HG02870 (cell line): Measurements from ENCODE around the gene GET3.
"Not testable (repeated sequence)": the region's sequence is repeated elsewhere in the genome, so short reads cannot be mapped to it uniquely, and the experiment has no call there.

Experiments
- ATAC-seq: cut with Tn5 transposase; IDR thresholded peaks from one replicate; pipeline ENCODE4 v1.9.1; 2021; ENCODE audit warnings: mild to moderate bottlenecking, moderate library complexity; ENCODE audit not compliant: unreplicated experiment

Gene GET3

DNA sequence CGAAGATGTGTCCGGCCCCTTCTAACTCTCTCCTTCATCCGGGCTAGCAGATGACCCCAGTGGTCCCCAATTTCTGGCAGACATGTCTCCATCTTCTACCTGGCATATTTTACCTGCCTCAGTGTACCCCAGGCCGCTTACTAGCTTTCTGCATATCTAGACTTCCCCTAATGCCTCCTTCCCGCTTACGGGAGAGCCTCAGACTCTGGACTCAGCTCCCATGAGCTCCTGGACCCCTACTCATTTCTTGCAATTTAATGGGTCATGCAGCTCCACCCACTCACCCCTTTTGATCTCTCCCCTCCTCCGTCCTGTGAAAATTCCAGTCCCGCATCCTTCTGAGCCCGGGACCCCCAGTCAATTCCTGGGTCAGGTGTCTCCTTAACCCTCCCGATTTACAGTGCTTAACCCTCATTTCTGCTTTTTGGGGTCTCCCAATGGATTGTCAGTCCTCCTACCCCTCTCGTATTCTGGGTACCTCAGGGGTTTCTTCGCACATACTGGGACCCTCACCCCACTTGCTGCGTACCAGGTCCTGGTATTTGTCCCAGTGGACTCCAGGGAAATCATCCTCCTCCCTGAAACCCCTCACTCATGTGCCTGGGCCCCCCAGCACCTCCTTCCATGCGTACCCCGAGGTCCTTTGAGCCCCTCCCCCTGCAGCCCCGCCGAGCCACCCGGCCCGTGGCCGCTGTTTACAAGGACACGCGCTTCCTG is 53.5 kb downstream of the GET3 start:
- ATAC-seq, result no peak

DNA sequence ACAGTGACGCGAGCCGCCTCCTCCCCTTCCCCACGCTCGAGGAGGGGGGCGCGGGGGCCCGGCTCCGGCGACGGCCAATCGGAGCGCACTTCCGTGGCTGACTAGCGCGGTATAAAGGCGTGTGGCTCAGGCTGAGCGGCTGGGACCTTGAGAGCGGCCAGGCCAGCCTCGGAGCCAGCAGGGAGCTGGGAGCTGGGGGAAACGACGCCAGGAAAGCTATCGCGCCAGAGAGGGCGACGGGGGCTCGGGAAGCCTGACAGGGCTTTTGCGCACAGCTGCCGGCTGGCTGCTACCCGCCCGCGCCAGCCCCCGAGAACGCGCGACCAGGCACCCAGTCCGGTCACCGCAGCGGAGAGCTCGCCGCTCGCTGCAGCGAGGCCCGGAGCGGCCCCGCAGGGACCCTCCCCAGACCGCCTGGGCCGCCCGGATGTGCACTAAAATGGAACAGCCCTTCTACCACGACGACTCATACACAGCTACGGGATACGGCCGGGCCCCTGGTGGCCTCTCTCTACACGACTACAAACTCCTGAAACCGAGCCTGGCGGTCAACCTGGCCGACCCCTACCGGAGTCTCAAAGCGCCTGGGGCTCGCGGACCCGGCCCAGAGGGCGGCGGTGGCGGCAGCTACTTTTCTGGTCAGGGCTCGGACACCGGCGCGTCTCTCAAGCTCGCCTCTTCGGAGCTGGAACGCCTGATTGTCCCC is 54.2 kb downstream of the GET3 start, which contains the start of gene JUNB:
Gene JUNB, plus strand, starts transcription at position 142 of the 706 bp plus-strand sequence. Its CDS starts 286 bp downstream, at position 428.
- peak; percentile 22 for ATAC-seq

DNA sequence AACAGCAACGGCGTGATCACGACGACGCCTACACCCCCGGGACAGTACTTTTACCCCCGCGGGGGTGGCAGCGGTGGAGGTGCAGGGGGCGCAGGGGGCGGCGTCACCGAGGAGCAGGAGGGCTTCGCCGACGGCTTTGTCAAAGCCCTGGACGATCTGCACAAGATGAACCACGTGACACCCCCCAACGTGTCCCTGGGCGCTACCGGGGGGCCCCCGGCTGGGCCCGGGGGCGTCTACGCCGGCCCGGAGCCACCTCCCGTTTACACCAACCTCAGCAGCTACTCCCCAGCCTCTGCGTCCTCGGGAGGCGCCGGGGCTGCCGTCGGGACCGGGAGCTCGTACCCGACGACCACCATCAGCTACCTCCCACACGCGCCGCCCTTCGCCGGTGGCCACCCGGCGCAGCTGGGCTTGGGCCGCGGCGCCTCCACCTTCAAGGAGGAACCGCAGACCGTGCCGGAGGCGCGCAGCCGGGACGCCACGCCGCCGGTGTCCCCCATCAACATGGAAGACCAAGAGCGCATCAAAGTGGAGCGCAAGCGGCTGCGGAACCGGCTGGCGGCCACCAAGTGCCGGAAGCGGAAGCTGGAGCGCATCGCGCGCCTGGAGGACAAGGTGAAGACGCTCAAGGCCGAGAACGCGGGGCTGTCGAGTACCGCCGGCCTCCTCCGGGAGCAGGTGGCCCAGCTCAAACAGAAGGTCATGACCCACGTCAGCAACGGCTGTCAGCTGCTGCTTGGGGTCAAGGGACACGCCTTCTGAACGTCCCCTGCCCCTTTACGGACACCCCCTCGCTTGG is 55.0 kb downstream of the GET3 start:
- ATAC-seq, result no peak

DNA sequence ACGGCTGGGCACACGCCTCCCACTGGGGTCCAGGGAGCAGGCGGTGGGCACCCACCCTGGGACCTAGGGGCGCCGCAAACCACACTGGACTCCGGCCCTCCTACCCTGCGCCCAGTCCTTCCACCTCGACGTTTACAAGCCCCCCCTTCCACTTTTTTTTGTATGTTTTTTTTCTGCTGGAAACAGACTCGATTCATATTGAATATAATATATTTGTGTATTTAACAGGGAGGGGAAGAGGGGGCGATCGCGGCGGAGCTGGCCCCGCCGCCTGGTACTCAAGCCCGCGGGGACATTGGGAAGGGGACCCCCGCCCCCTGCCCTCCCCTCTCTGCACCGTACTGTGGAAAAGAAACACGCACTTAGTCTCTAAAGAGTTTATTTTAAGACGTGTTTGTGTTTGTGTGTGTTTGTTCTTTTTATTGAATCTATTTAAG is 55.6 kb downstream of the GET3 start:
- ATAC-seq, result no peak

DNA sequence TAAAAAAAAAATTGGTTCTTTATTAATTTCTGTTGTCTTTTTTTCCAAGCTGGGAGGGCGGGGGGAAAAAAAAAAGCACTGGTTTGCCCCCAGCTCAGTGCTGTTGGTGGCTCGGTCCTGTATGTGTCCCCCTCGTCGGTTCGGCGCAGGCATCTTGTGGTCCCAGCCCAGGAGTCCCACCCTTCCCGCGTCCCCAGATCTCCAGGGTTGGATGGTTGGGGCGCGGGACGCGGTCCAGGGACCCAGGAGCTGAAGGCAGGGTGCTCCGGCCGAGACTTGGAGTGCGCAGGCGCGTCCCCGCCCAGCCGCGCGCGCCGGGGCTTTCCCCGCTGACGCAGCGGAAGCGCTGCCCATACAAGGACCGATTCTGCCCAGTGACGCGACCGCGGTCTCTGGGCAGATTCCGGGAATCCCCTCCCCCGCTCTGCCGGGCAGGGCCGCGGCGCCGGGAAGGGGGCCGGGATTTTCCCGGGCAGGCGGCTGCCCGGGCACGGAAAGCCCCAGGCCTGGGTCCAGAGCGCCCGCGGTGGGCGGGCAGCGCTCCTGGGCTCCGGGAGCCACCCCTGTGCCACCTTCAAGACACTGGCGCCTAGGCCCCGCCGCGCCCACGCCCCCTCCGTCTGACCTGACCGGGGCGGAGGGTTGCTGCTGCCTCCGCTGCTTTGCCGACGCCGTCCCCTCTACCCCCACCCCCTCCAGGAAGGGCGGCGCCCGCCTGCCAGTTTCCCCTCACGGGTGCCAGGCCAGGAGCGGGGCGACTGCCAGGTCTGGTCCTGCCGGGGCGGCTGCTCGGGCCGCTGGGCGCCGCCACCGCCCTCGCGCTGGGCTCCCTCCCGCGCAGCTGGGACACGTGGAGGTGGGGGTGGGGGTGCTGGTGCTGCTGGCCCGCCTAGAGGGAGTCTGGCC is 56.2 kb downstream of the GET3 start:
- peak; percentile 28 for ATAC-seq

DNA sequence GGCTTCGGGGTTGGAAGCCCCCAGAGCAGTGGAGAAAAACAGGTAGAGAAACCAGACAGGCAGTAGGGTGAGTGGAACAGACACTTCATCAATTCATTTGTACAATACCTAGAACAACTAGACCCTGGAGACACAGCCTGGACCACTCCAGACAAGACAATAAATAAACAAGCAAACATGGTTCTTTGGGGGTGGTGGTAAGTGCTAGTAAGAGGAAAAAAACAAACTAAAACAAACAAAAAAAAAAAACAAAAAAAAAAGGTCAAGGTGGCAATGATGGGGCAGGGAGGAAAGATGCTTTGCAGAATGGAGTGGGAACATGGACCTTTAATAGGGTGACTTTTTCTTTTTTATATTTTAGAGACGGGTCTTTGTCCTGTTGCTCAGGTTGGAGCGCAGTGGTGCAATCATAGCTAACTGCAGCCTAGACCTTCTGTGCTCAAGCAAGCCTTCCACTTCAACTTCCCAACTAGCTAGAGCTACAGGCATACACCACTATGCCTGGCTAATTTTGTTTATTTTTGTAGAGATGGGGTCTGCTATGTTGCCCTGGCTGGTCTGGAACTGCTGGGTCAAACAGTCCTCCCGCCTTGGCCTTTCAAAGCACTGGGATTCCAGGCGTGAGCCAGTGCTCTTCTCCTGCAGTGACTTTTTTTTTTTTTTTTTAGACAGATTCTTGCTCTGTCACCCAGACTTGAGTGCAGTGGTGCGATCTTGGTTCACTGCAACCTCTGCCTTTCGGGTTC is 57.1 kb downstream of the GET3 start:
- ATAC-seq, result no peak

DNA sequence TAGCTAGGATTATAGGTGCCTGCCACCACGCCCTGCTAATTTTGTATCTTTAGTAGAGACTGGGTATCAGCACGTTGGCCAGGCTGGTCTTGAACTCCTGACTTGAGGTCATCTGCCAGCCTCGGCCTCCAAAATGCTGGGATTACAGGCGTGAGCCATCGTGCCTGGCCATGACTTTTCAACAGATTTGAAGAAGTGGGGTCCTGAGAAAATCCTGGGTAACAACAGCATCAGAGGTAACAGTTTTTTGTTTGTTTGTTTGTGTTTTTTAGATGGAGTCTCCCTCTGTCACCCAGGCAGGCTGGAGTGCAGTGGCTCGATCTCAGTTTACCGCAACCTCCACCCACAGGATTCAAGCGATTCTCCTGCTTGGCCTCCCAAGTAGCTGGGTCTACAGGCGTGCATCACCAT is 57.7 kb downstream of the GET3 start:
- no peak for ATAC-seq

DNA sequence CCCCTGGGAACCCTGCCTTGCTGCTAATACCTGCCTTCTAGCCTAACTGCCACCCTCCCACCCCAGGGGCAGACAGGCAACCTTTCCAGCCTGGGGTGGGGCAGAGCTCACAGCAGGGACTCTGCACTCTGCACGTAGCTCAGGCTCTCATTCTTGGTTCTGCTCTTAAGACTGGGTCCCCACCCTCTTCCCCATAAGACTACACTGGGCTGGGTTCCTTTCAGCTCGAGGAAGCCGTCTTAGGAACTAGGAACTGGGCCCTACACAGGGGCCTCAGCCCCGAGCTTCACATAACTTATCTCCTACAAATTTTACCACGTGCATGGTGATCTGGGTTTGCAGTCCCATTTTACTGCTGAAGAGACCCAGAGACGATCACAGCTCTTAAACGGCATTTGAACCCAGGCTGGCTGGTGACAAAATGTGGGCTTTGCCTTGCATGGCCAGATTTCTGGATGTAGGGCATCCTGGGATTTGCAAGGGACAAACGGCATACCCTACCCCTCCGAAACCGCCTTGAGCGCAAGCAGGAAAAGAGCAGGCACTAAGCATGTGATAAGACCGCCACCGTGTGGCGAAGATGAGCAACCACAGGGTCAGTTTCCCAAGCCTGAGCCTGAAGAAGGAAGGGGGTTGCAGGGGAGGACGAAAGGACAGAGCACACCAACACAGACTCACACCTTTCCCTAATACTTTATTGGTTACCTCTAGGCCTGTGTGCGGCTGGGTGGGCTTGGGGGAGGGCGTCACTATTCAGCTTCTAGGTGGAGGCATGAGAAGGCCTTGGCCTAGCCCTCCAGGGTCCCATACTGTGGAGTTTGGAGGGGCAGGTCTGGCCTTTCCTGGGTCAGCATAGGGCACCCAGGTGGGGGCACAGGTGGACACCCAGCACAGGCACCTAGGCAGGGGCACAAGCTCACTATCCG is 59.1 kb downstream of the GET3 start:
- no peak for ATAC-seq

DNA sequence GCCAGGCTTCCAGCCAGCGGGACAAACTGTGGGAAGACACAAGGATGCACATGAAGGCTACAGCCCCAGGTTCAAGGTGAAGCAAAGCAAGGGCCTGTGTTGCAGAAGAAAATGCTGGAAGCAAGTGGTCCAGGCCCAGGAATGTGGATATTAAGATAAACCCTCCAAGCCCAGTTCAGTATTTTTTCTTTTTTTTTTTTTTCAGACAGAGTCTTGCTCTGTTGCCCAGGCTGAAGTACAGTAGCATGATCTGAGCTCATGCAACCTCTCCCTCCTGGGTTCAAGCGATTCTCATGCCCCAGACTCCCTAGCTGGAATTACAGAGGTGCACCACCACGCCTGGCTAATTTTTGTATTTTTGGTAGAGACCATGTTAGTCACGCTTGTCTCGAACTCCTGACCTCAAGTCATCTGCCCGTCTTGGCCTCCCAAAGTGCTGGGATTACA is 59.9 kb downstream of the GET3 start:
- no peak for ATAC-seq

DNA sequence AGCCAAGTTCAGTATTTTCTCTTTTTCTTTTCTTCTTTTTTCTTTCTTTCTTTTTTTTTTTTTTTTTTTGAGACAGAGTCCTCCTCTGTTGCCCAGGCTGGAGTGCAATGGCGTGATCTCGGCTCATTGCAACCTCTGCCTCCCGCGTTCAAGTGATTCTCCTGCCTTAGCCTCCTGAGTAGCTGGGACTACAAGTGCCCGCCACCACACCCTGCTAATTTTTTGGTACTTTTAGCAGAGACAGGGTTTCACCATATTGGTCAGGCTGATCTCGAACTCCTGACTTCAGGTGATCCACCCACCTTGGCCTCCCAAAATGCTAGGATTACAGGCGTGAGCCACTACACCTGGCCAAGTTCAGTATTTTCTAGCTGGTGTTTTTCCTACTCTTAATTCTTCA is 60.3 kb downstream of the GET3 start:
- not testable (repeated sequence) for ATAC-seq
